Naive B cell (primary cell): ENCODE data around the gene RCC2. TPM values are rescaled to one million over a fixed set of nuclear protein-coding genes. Genes with fewer than 3 reads are reported as not detected.

Source experiments
- ATAC-seq, 2 donors: fragments of 150-1000 bp; cut with Tn5 transposase; 2 replicates each; pipeline ENCODE4 v1.10.0; 2021; ENCODE audit warnings: low read depth in 2 of 2, mild to moderate bottlenecking in 2 of 2, moderate library complexity in 2 of 2
- DNase-seq: peaks from one replicate; pipeline ENCODE4 v3.0.0; 2022
- H3K27ac Mint-ChIP-seq, 6 donors: one replicate each; pipeline ENCODE4 v1.8.0; 2020 to 2022; ENCODE audit warnings: mild to moderate bottlenecking in 6 of 6, mixed read lengths in 6 of 6, moderate library complexity in 5 of 6, inconsistent platforms in 2 of 6
- H3K27me3 Mint-ChIP-seq, 3 donors: one replicate each; pipeline ENCODE4 v1.8.0; 2021 to 2022; ENCODE audit warnings: mixed read lengths in 3 of 3, mild to moderate bottlenecking in 1 of 3
- H3K36me3 Mint-ChIP-seq, 2 donors: one replicate each; pipeline ENCODE4 v1.8.0; 2020 to 2022; ENCODE audit warnings: mixed read lengths in 2 of 2, inconsistent platforms in 1 of 2, mild to moderate bottlenecking in 1 of 2
- H3K4me1 Mint-ChIP-seq, 3 donors: one replicate each; pipeline ENCODE4 v1.8.0; 2020 to 2022; ENCODE audit warnings: mixed read lengths in 3 of 3, inconsistent platforms in 1 of 3, mild to moderate bottlenecking in 1 of 3, moderate library complexity in 1 of 3
- H3K4me3 Mint-ChIP-seq, 8 donors: one replicate each; pipeline ENCODE4 v1.8.0; 2020 to 2022; ENCODE audit warnings: mild to moderate bottlenecking in 8 of 8, mixed read lengths in 8 of 8, moderate library complexity in 8 of 8, inconsistent platforms in 2 of 8
- H3K9me3 Mint-ChIP-seq, 7 donors: one replicate each; pipeline ENCODE4 v1.8.0; 2020 to 2022; ENCODE audit warnings: mixed read lengths in 7 of 7, mild to moderate bottlenecking in 5 of 7, inconsistent platforms in 2 of 7, moderate library complexity in 1 of 7
- polyA plus RNA-seq, 6 donors: library from polyadenylated mRNA; unstranded; fragments of 300-500 nt; fragmentation: Illumina TruSeq; gene quantifications; one replicate each; pipeline ENCODE4 v1.2.3, GENCODE V29; 2021; ENCODE audit warnings: low read depth in 6 of 6

RCC2 gene
- polyA plus RNA-seq, 6 donors from 2014 or later = 15.3 to 43.0 (median 24.2) TPM

GRCh38 chr1:17372955-17373354 lies 66.5 kb downstream of the RCC2 start:
- ATAC-seq (no peak), DNase-seq (no peak)
- Mint-ChIP-seq H3K9me3 (no peaks in the 10 kb centered on the region), H3K4me1 (no peaks in the 10 kb centered on the region), H3K36me3 (no peaks in the 10 kb centered on the region), H3K27me3 (peaks cover 6 to 16% (median 9%) of the 10 kb centered on the region in 3 donors), H3K27ac (no peak overlapping the region), H3K4me3 (no peak overlapping the region)

GRCh38 chr1:17371896-17372295 lies 67.6 kb downstream of the RCC2 start, which contains the start of gene PADI6:
Gene PADI6 (plus strand): TSS chr1:17372196. CDS start chr1:17372246, 50 bp downstream.
- Mint-ChIP-seq H3K27me3 (peaks cover 3 to 16% (median 9%) of the 10 kb centered on the region in 3 donors), H3K4me1 (no peaks in the 10 kb centered on the region), H3K36me3 (no peaks in the 10 kb centered on the region), H3K9me3 (no peaks in the 10 kb centered on the region), H3K27ac (peak within 1 kb of the TSS in 1 of 6 donors; percentile 56), H3K4me3 (no peak within 1 kb of the TSS)
- ATAC-seq = no peak
- no peak for DNase-seq

GRCh38 chr1:17370618-17371017 lies 68.9 kb downstream of the RCC2 start:
- Mint-ChIP-seq H3K36me3 (no peaks in the 10 kb centered on the region), H3K9me3 (no peaks in the 10 kb centered on the region), H3K4me1 (peaks cover 0 to 1% (median 0%) of the 10 kb centered on the region in 3 donors), H3K27ac (no peak overlapping the region), H3K4me3 (peak overlapping the region in 1 of 8 donors; percentile 30), H3K27me3 (peaks cover 10 to 13% (median 10%) of the 10 kb centered on the region in 3 donors)
- ATAC-seq (no peak), DNase-seq (no peak)

GRCh38 chr1:17369466-17369865 lies 70.0 kb downstream of the RCC2 start:
- no peaks in the 10 kb centered on the region for H3K9me3 Mint-ChIP-seq
- peaks cover 0 to 5% (median 0%) of the 10 kb centered on the region in 3 donors for H3K4me1 Mint-ChIP-seq
- peaks cover 10 to 13% (median 10%) of the 10 kb centered on the region in 3 donors for H3K27me3 Mint-ChIP-seq
- DNase-seq (no peak), ATAC-seq (no peak)
- H3K36me3 Mint-ChIP-seq = no peaks in the 10 kb centered on the region
- H3K27ac Mint-ChIP-seq = no peak overlapping the region
- H3K4me3 Mint-ChIP-seq = no peak overlapping the region

GRCh38 chr1:17365293-17365692 lies 74.2 kb downstream of the RCC2 start:
- H3K27ac Mint-ChIP-seq = no peak overlapping the region
- H3K36me3 Mint-ChIP-seq = no peaks in the 10 kb centered on the region
- peaks cover 0 to 5% (median 0%) of the 10 kb centered on the region in 7 donors for H3K9me3 Mint-ChIP-seq
- H3K27me3 Mint-ChIP-seq = peaks cover 10 to 13% (median 10%) of the 10 kb centered on the region in 3 donors
- H3K4me3 Mint-ChIP-seq = no peak overlapping the region
- DNase-seq (no peak), ATAC-seq (no peak)
- peaks cover 0 to 5% (median 0%) of the 10 kb centered on the region in 3 donors for H3K4me1 Mint-ChIP-seq

- no peak for ATAC-seq
- no peak overlapping the region for H3K4me3 Mint-ChIP-seq
- peaks cover 10 to 13% (median 10%) of the 10 kb centered on the region in 3 donors for H3K27me3 Mint-ChIP-seq
- H3K9me3 Mint-ChIP-seq = peaks cover 0 to 5% (median 0%) of the 10 kb centered on the region in 7 donors
- no peak for DNase-seq
- peaks cover 0 to 5% (median 0%) of the 10 kb centered on the region in 3 donors for H3K4me1 Mint-ChIP-seq
- H3K36me3 Mint-ChIP-seq = no peaks in the 10 kb centered on the region
- no peak overlapping the region for H3K27ac Mint-ChIP-seq
These were observed 75.7 kb downstream of the RCC2 start for GRCh38 chr1:17363771-17364170.

- H3K4me1 Mint-ChIP-seq = peaks cover 0 to 5% (median 0%) of the 10 kb centered on the region in 3 donors
- DNase-seq (no peak), ATAC-seq (no peak)
- H3K9me3 Mint-ChIP-seq = peaks cover 0 to 5% (median 0%) of the 10 kb centered on the region in 7 donors
- no peak overlapping the region for H3K27ac Mint-ChIP-seq
- no peaks in the 10 kb centered on the region for H3K36me3 Mint-ChIP-seq
- peaks cover 10 to 13% (median 10%) of the 10 kb centered on the region in 3 donors for H3K27me3 Mint-ChIP-seq
- no peak overlapping the region for H3K4me3 Mint-ChIP-seq
These were observed 76.1 kb downstream of the RCC2 start for GRCh38 chr1:17363351-17363750.

GRCh38 chr1:17361687-17362086 lies 77.8 kb downstream of the RCC2 start:
- peak overlapping the region in 1 of 8 donors; percentile 1 for H3K4me3 Mint-ChIP-seq

GRCh38 chr1:17360272-17360956 lies 79.1 kb downstream of the RCC2 start:
- Mint-ChIP-seq H3K36me3 (no peaks in the 10 kb centered on the region), H3K27me3 (no peaks in the 10 kb centered on the region), H3K27ac (no peak overlapping the region), H3K4me3 (no peak overlapping the region), H3K9me3 (peaks cover 0 to 5% (median 0%) of the 10 kb centered on the region in 7 donors), H3K4me1 (peaks cover 11 to 18% (median 13%) of the 10 kb centered on the region in 3 donors)
- ATAC-seq = no peak
- DNase-seq = no peak

More at GRCh38 chr1:17361687-17362086, 77.8 kb downstream of the RCC2 start:
- Mint-ChIP-seq H3K4me1 (peaks cover 1 to 8% (median 2%) of the 10 kb centered on the region in 3 donors), H3K36me3 (no peaks in the 10 kb centered on the region), H3K27me3 (peaks cover 0 to 5% (median under 1%) of the 10 kb centered on the region in 3 donors), H3K27ac (peak overlapping the region in 1 of 6 donors; percentile 16), H3K9me3 (peaks cover 0 to 5% (median 0%) of the 10 kb centered on the region in 7 donors)
- no peak for ATAC-seq
- no peak for DNase-seq

GRCh38 chr1:17359808-17360207 lies 79.7 kb downstream of the RCC2 start:
- Mint-ChIP-seq H3K4me1 (peaks cover 11 to 21% (median 16%) of the 10 kb centered on the region in 3 donors), H3K9me3 (peaks cover 0 to 5% (median 0%) of the 10 kb centered on the region in 7 donors), H3K4me3 (no peak overlapping the region), H3K36me3 (no peaks in the 10 kb centered on the region), H3K27me3 (no peaks in the 10 kb centered on the region), H3K27ac (no peak overlapping the region)
- ATAC-seq = no peak
- no peak for DNase-seq

- no peak overlapping the region for H3K4me3 Mint-ChIP-seq
- H3K36me3 Mint-ChIP-seq = no peaks in the 10 kb centered on the region
- H3K4me1 Mint-ChIP-seq = peaks cover 11 to 21% (median 19%) of the 10 kb centered on the region in 3 donors
- DNase-seq (no peak), ATAC-seq (no peak)
- H3K27me3 Mint-ChIP-seq = no peaks in the 10 kb centered on the region
- H3K27ac Mint-ChIP-seq = no peak overlapping the region
- peaks cover 0 to 5% (median 0%) of the 10 kb centered on the region in 7 donors for H3K9me3 Mint-ChIP-seq
These were observed 80.4 kb downstream of the RCC2 start for GRCh38 chr1:17359031-17359430.

- Mint-ChIP-seq H3K27ac (no peak overlapping the region), H3K9me3 (peaks cover 0 to 1% (median 0%) of the 10 kb centered on the region in 7 donors), H3K4me1 (peaks cover 11 to 21% (median 19%) of the 10 kb centered on the region in 3 donors), H3K4me3 (no peak overlapping the region), H3K36me3 (no peaks in the 10 kb centered on the region), H3K27me3 (no peaks in the 10 kb centered on the region)
- ATAC-seq (no peak), DNase-seq (no peak)
These were observed 80.9 kb downstream of the RCC2 start for GRCh38 chr1:17358557-17358956.
